NAMALWA (cell line): Measurements from ENCODE around the gene CENPX.

Experiments
- DNase-seq: peaks from one replicate; pipeline ENCODE4 v3.0.0-alpha.2; 2015; ENCODE audit warnings: low spot score

The CENPX gene

DNA sequence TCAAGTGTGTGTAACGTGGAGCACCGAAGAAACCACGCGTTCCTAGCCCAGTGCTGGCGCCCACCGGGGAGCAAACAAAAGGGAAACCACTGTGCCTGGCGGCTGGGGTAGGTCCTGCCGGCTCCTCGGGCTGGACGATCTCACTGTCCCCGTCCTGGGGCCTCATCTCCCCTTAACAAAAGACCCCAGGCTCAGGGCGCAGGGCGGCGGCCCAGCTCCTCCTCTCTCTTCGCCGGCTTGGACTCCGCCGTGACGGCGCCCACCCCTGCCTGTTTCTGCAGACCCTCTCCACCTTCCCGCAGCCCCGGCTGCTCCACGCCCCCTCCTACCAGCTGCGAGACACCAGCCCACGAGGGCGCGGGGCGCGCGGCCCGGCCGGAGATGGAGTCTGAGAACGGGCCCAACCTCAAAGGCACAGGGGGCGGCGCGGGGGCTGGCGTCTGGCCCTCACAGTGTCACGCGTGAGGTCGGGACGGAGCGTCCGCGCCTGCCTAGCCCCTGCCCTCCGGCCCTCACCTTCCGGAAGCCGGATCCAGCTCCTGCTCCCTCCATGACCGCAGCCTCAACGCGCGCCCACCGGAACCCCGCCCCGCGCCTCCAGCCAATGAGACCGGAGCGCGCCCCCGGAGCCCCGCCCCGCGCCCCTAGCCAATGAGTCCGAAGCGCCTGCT, at the start of gene CENPX:
TSS of gene CENPX (minus strand) at position 569 of the 671 bp plus-strand sequence. CDS start at position 552, 17 bp downstream.
- no peak for DNase-seq

GRCh38 chr17:82070611-82071010, 47.9 kb upstream of the CENPX start:
- no peak for DNase-seq

GRCh38 chr17:82065638-82066303, 43.1 kb upstream of the CENPX start, which contains the start of gene DUS1L:
Gene DUS1L (minus strand): TSS chr17:82065804. CDS start chr17:82065059, 745 bp downstream.
- peak; percentile 54 for DNase-seq

DNA sequence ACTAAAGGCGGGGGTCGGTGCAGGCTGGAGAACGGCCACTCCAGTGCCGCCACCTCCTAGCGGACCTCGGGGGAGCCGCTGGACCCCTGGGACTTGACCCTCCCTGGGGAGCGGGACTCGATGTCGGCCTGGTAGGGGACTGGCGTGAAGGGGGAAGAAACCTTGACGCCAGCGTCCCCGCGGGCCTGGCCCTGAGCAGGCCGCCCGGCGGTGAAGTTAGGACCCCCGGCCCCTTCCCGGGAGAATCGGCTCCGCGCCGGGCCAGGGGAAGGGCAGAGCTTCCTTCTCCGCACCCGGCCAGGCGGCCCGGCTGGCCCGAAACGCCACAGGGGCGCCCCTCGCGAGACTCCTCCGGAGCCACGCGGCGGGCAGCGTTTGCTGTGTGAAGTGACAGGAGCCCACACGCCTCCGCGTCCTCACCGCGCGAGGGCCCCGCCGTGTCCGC, 42.5 kb upstream of the CENPX start:
- DNase-seq, result peak; percentile 55

- no peak for DNase-seq
These were observed 41.9 kb upstream of the CENPX start for GRCh38 chr17:82064433-82065192.

- no peak for DNase-seq
These were observed 41.0 kb upstream of the CENPX start for GRCh38 chr17:82063424-82064415.

- no peak for DNase-seq
These were observed 40.3 kb upstream of the CENPX start for GRCh38 chr17:82062984-82063368.

- no peak for DNase-seq
These were observed 39.7 kb upstream of the CENPX start for GRCh38 chr17:82062076-82062983.

GRCh38 chr17:82061047-82061925, 38.6 kb upstream of the CENPX start:
- no peak for DNase-seq

DNA sequence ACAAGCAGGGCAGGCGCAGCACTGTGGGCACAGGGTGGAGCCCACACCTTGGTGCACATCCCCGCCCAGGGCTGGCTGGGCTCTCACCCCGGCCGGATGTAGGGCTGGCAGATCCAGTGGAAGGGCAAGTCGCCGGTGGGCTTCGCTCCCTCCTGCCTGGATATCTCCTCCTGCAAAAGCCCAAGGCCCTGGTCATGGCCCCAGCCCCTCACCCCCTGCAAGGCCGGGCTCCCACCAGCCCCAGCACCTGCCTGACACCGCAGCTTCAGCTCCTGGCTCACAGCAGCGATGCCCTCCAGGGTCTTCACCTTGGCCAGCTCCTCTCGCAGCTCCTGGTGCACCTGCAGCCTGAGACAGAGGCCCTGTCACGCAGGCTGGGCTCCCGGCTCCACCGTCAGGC, 37.9 kb upstream of the CENPX start:
- no peak for DNase-seq

DNA sequence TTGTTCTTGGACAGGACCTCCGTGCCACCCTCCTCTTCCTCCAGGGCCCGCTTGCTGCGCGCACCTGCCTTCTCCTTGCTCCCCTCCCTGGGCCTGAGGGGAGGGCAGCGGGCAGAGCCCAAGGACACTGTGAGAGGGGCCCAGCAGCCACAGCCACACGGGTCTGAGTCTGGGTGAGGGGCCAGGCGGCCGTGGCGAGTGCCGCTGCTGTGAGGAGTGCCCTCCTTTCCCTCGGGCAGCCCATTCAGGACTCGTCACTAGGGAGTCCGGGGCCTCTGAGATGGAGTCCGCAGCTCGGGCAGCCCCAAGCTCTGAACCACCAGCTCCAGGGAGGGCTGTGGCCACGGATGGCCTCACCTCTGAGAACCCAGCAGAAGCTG, 37.3 kb upstream of the CENPX start:
- DNase-seq, result no peak

- DNase-seq, result no peak
These were observed 36.8 kb upstream of the CENPX start for GRCh38 chr17:82059272-82060000.

- DNase-seq, result no peak
These were observed 36.2 kb upstream of the CENPX start for GRCh38 chr17:82058855-82059249.

DNA sequence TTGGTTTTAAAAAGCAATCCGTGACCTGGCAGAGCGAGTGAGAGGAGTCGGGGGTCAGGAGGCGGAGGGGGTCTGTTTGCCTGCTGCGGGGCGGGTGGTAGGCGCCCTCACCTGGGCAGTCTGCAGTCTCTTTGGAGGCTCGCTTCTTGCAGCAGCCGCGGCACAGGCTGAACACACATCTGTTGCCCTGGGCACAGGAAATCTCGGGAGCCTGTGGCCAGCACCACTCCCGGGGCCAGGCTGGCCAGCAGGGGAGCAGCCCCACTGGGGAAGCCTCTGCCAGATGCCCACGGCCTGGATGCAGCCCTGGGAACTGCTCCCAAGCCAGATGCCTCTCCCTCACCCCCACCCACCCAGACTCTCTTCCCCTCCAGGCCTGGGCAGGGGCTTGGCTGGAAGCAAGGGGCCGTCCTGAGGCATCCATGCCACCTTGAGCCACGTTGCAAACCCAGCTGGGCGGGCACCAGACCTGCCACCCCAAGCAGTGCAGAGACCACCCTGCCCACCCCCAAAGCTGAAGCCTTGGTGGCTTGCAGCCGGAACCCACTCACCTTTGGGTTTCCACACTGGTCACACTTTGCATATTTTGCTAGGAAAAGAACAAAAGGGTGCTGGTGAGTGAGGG, 35.7 kb upstream of the CENPX start:
- DNase-seq, result no peak

GRCh38 chr17:82056729-82057621, 34.3 kb upstream of the CENPX start:
- DNase-seq, result no peak

DNA sequence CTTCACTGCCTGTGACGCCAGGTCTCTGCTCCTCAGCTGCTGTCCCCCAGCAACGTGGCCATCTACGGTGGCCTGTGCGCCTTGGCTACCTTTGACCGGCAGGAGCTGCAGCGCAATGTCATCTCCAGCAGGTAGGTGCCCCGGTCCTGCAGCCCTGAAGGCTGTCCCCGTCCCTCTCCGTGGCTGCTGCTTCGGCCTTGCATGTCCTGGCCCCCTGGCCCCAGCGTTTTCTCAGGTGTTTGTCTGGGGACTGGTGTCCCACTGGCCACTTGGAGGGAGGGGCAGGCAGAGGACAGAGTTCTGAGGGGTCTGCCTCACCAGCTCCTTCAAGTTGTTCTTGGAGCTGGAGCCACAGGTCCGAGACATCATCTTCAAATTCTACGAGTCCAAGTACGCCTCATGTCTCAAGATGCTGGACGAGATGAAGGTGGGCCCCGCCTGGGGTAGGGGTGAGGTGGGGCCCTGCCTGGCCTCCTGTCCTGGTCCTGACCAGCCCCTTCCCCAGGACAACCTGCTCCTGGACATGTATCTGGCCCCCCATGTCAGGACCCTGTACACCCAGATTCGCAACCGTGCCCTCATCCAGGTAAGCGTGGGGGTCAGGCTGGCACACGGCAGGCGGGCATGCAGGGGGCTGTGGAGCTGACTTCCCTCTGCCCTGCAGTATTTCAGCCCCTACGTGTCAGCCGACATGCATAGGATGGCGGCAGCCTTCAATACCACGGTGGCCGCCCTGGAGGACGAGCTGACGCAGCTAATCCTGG, 33.5 kb upstream of the CENPX start:
- DNase-seq, result no peak
